ENCODE data around the gene SPATC1L.

Gene SPATC1L

DNA sequence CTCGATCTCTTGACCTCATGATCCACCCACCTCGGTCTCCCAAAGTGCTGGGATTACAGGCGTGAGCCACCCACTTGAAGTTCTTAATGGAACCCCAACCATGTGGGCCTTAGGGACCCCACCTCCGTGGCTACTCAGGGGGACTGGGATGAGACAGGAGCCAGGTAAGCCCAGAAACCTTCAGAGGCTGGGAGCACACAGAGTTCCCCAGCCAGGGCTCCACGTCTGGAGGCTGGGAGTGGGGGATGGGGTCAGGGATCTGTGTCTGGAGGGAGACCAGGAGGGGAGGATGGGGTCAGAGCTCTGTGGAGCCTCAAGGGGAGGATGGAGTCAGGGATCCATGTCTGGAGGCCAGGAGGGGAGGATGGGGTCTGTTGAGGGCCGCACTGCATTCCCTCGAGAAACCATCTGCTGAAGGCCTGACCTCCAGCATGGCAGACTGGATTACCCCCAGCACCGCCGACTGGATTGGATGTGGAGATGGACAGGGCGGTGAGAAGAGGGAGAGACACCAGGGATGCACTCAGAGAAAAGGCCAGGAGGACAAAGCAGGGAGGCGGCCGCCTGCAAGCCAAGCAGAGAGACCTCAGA is 26.8 kb downstream of the SPATC1L start:
- Histone ChIP-seq H3K27ac (no peak overlapping the region), H3K4me3 (ENCODE audit: low read depth in 1 of 2, low read length in 1 of 2) (no peak overlapping the region), H3K36me3 (no peaks in the 10 kb centered on the region), H3K9me3 (no peaks in the 10 kb centered on the region), H3K4me1 (ENCODE audit: control insufficient read depth in 1 of 2, insufficient read depth in 1 of 2, low read depth in 1 of 2, low read length in 1 of 2) (peaks cover 0 to 4% of the 10 kb centered on the region in 2 experiments), H3K27me3 (peaks cover 16% of the 10 kb centered on the region)
- TF ChIP-seq CTCF (IDR thresholded peaks at IDR 0.05): no peak

DNA sequence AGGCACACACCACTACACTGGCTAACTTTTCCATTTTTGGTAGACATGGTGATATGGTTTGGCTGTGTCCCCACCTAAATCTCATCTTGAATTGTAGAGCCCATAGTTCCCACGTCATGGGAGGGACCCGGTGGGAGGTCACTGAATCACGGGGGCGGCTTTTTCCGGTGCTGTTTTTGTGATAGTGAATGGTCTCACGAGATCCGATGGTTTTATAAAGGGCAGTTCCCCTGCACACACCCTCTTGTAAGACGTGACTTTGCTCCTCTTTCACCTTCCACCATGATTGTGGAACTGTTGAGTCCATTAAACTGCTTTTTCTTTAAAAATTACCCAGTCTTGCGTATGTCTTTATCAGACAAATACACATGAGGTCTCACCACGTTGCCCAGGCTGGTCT is 27.6 kb downstream of the SPATC1L start:
- H3K27me3 ChIP-seq: peaks cover 8% of the 10 kb centered on the region
- peaks cover 0 to 4% of the 10 kb centered on the region in 2 experiments for H3K4me1 ChIP-seq (ENCODE audit: control insufficient read depth in 1 of 2, insufficient read depth in 1 of 2, low read depth in 1 of 2, low read length in 1 of 2)
- TF ChIP-seq CTCF (IDR thresholded peaks at IDR 0.05): no peak
- H3K4me3 ChIP-seq (ENCODE audit: low read depth in 1 of 2, low read length in 1 of 2): no peak overlapping the region
- H3K27ac ChIP-seq: no peak overlapping the region
- H3K36me3 ChIP-seq: no peaks in the 10 kb centered on the region
- H3K9me3 ChIP-seq: no peaks in the 10 kb centered on the region

- Histone ChIP-seq H3K27me3 (peaks cover 4% of the 10 kb centered on the region), H3K36me3 (no peaks in the 10 kb centered on the region), H3K4me3 (ENCODE audit: low read depth in 1 of 2, low read length in 1 of 2) (no peak overlapping the region), H3K4me1 (ENCODE audit: control insufficient read depth in 1 of 2, insufficient read depth in 1 of 2, low read depth in 1 of 2, low read length in 1 of 2) (peaks cover 0 to 4% of the 10 kb centered on the region in 2 experiments), H3K27ac (no peak overlapping the region), H3K9me3 (no peaks in the 10 kb centered on the region)
- TF ChIP-seq CTCF (IDR thresholded peaks at IDR 0.05): no peak
Measured at GRCh38 chr21:46156378-46156645, 27.9 kb downstream of the SPATC1L start.

GRCh38 chr21:46155514-46156377 is 28.5 kb downstream of the SPATC1L start, which contains the start of gene FTCD:
TSS of gene FTCD (minus strand) at chr21:46155579. CDS start at chr21:46155523, 56 bp downstream.
- H3K9me3 ChIP-seq: no peaks in the 10 kb centered on the region
- no peaks in the 10 kb centered on the region for H3K36me3 ChIP-seq
- TF ChIP-seq CTCF (IDR thresholded peaks at IDR 0.05): no peak

DNA sequence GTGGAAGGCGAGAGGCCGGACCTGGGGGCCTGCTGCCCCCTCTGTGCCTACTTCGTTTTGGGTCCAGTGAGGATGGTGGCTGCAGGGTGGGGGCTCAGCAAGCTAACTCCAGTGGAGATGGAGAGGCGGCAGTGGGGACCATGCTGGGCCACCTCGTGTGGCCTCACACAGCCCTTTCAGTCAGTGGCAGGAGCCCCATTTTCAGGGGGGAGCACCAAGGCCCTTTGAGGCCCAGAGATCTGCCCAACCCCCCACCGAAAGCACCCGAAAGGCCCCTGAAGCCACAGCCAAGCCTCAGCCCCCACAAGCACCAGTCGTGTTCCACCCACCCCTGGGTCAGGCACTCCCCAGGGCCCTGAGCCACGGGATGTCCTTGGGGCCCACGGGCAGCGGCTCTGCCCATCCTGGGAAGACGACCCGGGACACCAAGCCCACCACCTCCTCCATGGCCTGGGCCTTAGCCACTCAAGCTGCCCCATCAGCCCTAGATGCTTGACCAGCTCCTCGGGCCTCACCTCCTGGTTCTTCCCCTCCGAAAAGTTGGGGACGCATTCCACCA is 29.2 kb downstream of the SPATC1L start:
- H3K4me3 ChIP-seq (ENCODE audit: low read depth in 1 of 2, low read length in 1 of 2): no peak overlapping the region

More at GRCh38 chr21:46155514-46156377, 28.5 kb downstream of the SPATC1L start, which contains the start of gene FTCD:
- Histone ChIP-seq H3K27ac (no peak within 1 kb of the TSS), H3K27me3 (no peaks in the 10 kb centered on the region), H3K4me3 (ENCODE audit: low read depth in 1 of 2, low read length in 1 of 2) (no peak within 1 kb of the TSS), H3K4me1 (ENCODE audit: control insufficient read depth in 1 of 2, insufficient read depth in 1 of 2, low read depth in 1 of 2, low read length in 1 of 2) (peaks cover 0 to 4% of the 10 kb centered on the region in 2 experiments)

More for the DNA sequence above, 29.2 kb downstream of the SPATC1L start:
- Histone ChIP-seq H3K27ac (no peak overlapping the region), H3K27me3 (no peaks in the 10 kb centered on the region), H3K36me3 (no peaks in the 10 kb centered on the region), H3K4me1 (ENCODE audit: control insufficient read depth in 1 of 2, insufficient read depth in 1 of 2, low read depth in 1 of 2, low read length in 1 of 2) (peaks cover 0 to 4% of the 10 kb centered on the region in 2 experiments), H3K9me3 (no peaks in the 10 kb centered on the region)
- TF ChIP-seq CTCF (IDR thresholded peaks at IDR 0.05): no peak

Measured in neutrophil (primary cell).